Astrocyte (in vitro differentiated cells and primary cell): ENCODE measurements around the gene FBN3.

Experiments
- CTCF ChIP-seq: IDR thresholded peaks from 2 replicates; pipeline ENCODE4 v1.5.1; 2011; ENCODE audit warnings: low read depth, mild to moderate bottlenecking, inconsistent platforms, low read length, moderate library complexity; ENCODE audit not compliant: insufficient read depth
- EZH2 ChIP-seq: IDR thresholded peaks from 2 replicates; pipeline ENCODE4 v1.6.1; 2012; ENCODE audit warnings: mild to moderate bottlenecking, low read length, inconsistent platforms; ENCODE audit not compliant: insufficient read depth

DNA sequence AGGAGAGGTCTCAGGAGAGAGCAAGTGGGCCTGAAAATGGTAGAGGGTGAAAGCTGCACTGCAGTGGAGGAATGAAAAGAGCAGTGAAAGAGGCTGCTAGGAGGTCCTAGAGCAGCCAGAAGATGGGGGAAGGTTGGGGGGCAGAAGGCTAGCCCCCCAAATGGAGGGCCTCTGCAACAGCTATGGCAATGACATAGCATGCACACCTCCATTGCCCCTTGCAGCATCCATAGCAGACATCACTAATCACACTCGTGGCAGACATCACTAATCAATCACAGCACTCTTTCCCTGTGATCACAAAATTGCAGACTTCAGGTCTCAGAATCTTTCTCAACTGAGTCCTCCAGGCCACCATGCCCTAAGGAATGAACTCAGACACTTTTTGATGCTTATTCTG is 74.9 kb downstream of the FBN3 start:
- no peak for TF ChIP-seq CTCF
- TF ChIP-seq EZH2, result no peak
